Mucosa of stomach (tissue), 1 donor: ENCODE results near the gene ISYNA1.

ENCODE experiments used
- H3K27me3 ChIP-seq: one replicate; pipeline ENCODE4 v1.7.0; 2013; ENCODE audit warnings: mild to moderate bottlenecking, low read length; ENCODE audit not compliant: control insufficient read depth, insufficient read depth
- H3K36me3 ChIP-seq: one replicate; pipeline ENCODE4 v1.7.0; 2013; ENCODE audit warnings: low read length; ENCODE audit not compliant: control insufficient read depth, insufficient read depth
- H3K4me1 ChIP-seq: one replicate; pipeline ENCODE4 v1.7.0; 2013; ENCODE audit warnings: mild to moderate bottlenecking, low read length; ENCODE audit not compliant: control insufficient read depth, insufficient read depth
- H3K4me3 ChIP-seq: one replicate; pipeline ENCODE4 v1.7.0; 2013; ENCODE audit warnings: low read length
- H3K9ac ChIP-seq: one replicate; pipeline ENCODE4 v1.7.0; 2013; ENCODE audit warnings: mild to moderate bottlenecking, low read length, moderate library complexity
- H3K9me3 ChIP-seq: one replicate; pipeline ENCODE4 v1.7.0; 2013; ENCODE audit warnings: mild to moderate bottlenecking, low read length, moderate library complexity; ENCODE audit not compliant: control insufficient read depth
- donor health status: Pancreatic carcinoma.

The ISYNA1 gene

GRCh38 chr19:18465214-18465963 lies 27.5 kb upstream of the ISYNA1 start:
- Histone ChIP-seq H3K4me3 (no peak overlapping the region), H3K9ac (peak overlapping the region; percentile 59), H3K9me3 (no peaks in the 10 kb centered on the region), H3K36me3 (peaks cover 9% of the 10 kb centered on the region), H3K27me3 (no peaks in the 10 kb centered on the region), H3K4me1 (peaks cover 54% of the 10 kb centered on the region)

GRCh38 chr19:18464646-18465045 lies 26.7 kb upstream of the ISYNA1 start:
- H3K9ac ChIP-seq: peak overlapping the region; percentile 59
- no peak overlapping the region for H3K4me3 ChIP-seq
- peaks cover 16% of the 10 kb centered on the region for H3K36me3 ChIP-seq
- no peaks in the 10 kb centered on the region for H3K27me3 ChIP-seq
- peaks cover 53% of the 10 kb centered on the region for H3K4me1 ChIP-seq
- no peaks in the 10 kb centered on the region for H3K9me3 ChIP-seq

GRCh38 chr19:18461471-18461870 lies 23.5 kb upstream of the ISYNA1 start:
- peaks cover 34% of the 10 kb centered on the region for H3K4me1 ChIP-seq

GRCh38 chr19:18460900-18461299 lies 23.0 kb upstream of the ISYNA1 start:
- H3K27me3 ChIP-seq: no peaks in the 10 kb centered on the region
- no peak overlapping the region for H3K4me3 ChIP-seq
- no peaks in the 10 kb centered on the region for H3K9me3 ChIP-seq
- no peak overlapping the region for H3K9ac ChIP-seq
- H3K4me1 ChIP-seq: peaks cover 28% of the 10 kb centered on the region
- peaks cover 27% of the 10 kb centered on the region for H3K36me3 ChIP-seq

More at GRCh38 chr19:18461471-18461870, 23.5 kb upstream of the ISYNA1 start:
- H3K9ac ChIP-seq: no peak overlapping the region
- no peaks in the 10 kb centered on the region for H3K9me3 ChIP-seq
- peaks cover 22% of the 10 kb centered on the region for H3K36me3 ChIP-seq
- H3K4me3 ChIP-seq: no peak overlapping the region
- no peaks in the 10 kb centered on the region for H3K27me3 ChIP-seq

GRCh38 chr19:18457483-18458331 lies 19.8 kb upstream of the ISYNA1 start:
- Histone ChIP-seq H3K9ac (no peak overlapping the region), H3K27me3 (no peaks in the 10 kb centered on the region), H3K4me3 (no peak overlapping the region), H3K9me3 (no peaks in the 10 kb centered on the region), H3K4me1 (peaks cover 15% of the 10 kb centered on the region), H3K36me3 (peaks cover 27% of the 10 kb centered on the region)

- H3K9ac ChIP-seq: no peak overlapping the region
These were observed 19.0 kb upstream of the ISYNA1 start for GRCh38 chr19:18456974-18457373.

GRCh38 chr19:18456279-18456678 lies 18.3 kb upstream of the ISYNA1 start:
- Histone ChIP-seq H3K4me3 (no peak overlapping the region), H3K36me3 (peaks cover 26% of the 10 kb centered on the region), H3K4me1 (peaks cover 18% of the 10 kb centered on the region)

More at GRCh38 chr19:18456974-18457373, 19.0 kb upstream of the ISYNA1 start:
- peaks cover 15% of the 10 kb centered on the region for H3K4me1 ChIP-seq
- no peaks in the 10 kb centered on the region for H3K9me3 ChIP-seq
- peaks cover 27% of the 10 kb centered on the region for H3K36me3 ChIP-seq
- no peaks in the 10 kb centered on the region for H3K27me3 ChIP-seq
- H3K4me3 ChIP-seq: no peak overlapping the region

GRCh38 chr19:18453269-18454024 lies 15.5 kb upstream of the ISYNA1 start:
- Histone ChIP-seq H3K36me3 (peaks cover 6% of the 10 kb centered on the region), H3K4me1 (peaks cover 9% of the 10 kb centered on the region)

More at GRCh38 chr19:18456279-18456678, 18.3 kb upstream of the ISYNA1 start:
- no peaks in the 10 kb centered on the region for H3K9me3 ChIP-seq
- H3K27me3 ChIP-seq: no peaks in the 10 kb centered on the region
- H3K9ac ChIP-seq: no peak overlapping the region

GRCh38 chr19:18452386-18452785 lies 14.5 kb upstream of the ISYNA1 start:
- H3K9me3 ChIP-seq: no peaks in the 10 kb centered on the region
- H3K36me3 ChIP-seq: peaks cover 6% of the 10 kb centered on the region
- H3K9ac ChIP-seq: no peak overlapping the region
- H3K4me1 ChIP-seq: peaks cover 9% of the 10 kb centered on the region
- no peak overlapping the region for H3K4me3 ChIP-seq
- H3K27me3 ChIP-seq: no peaks in the 10 kb centered on the region

More at GRCh38 chr19:18453269-18454024, 15.5 kb upstream of the ISYNA1 start:
- H3K9ac ChIP-seq: no peak overlapping the region
- H3K9me3 ChIP-seq: no peaks in the 10 kb centered on the region
- H3K27me3 ChIP-seq: no peaks in the 10 kb centered on the region
- H3K4me3 ChIP-seq: no peak overlapping the region

GRCh38 chr19:18450931-18451836 lies 13.3 kb upstream of the ISYNA1 start:
- no peaks in the 10 kb centered on the region for H3K27me3 ChIP-seq
- H3K9ac ChIP-seq: no peak overlapping the region
- H3K9me3 ChIP-seq: no peaks in the 10 kb centered on the region
- no peak overlapping the region for H3K4me3 ChIP-seq
- peaks cover 2% of the 10 kb centered on the region for H3K36me3 ChIP-seq
- H3K4me1 ChIP-seq: peaks cover 9% of the 10 kb centered on the region
